ENCODE measurements around the gene CUL4A. TPM values are rescaled to one million over a fixed set of nuclear protein-coding genes. Genes with fewer than 3 reads are reported as not detected.

Gene CUL4A
- polyA plus RNA-seq, 1 donor from 2014 or later: 69.9 TPM

DNA sequence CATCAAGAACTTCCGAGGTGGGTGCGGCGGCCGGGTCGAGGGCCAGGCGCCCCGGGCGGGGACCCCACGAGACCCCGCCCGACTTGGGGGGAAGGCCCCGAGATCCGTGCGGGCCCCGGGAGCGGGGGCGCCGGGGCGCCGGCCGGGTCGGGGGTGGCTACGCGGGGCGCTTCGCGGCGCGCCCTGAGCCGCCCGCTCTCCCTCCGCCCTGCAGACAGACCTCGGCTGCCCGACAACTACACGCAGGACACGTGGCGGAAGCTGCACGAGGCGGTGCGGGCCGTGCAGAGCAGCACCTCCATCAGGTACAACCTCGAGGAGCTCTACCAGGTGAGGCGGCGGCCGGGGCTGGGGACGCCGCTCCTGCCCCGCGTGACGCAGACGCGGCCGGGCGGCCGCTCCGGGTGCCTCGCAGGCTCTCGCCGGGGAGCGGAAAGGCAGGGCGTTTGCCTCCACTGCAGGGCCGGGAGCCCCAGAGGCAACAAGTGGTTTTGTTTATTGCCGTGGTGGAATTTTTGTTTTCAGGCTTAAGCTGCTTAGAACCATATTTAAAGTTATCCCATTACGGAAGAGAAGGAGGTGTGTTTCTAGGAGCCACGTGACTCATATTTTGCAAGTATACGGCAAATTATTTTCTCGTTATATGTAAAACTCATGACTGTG lies 477 bp downstream of the CUL4A start:
- Histone ChIP-seq H3K27me3 (ENCODE audit: insufficient read depth, low read depth, low read length) (no peaks in the 10 kb centered on the region), H3K27ac (ENCODE audit: low read length) (peak overlapping the region; percentile 26), H3K79me2 (replicated peaks; ENCODE audit: insufficient read depth, low read length) (peaks cover 76% of the 10 kb centered on the region), H2AFZ (ENCODE audit: low read depth, low read length) (no peak overlapping the region), H3K9me3 (ENCODE audit: low read length) (no peaks in the 10 kb centered on the region), H4K20me1 (ENCODE audit: insufficient read depth) (no peaks in the 10 kb centered on the region), H3K4me2 (ENCODE audit: low read length) (peak overlapping the region; percentile 91), H3K4me3 (ENCODE audit: low read length) (peak overlapping the region; percentile 98), H3F3A (ENCODE audit: insufficient read depth, low read length, poor library complexity, severe bottlenecking) (no peaks in the 10 kb centered on the region), H3K9me2 (ENCODE audit: insufficient read depth, low read length) (no peaks in the 10 kb centered on the region), H3K9ac (ENCODE audit: low read length) (peak overlapping the region; percentile 98), H3K36me3 (ENCODE audit: insufficient read depth, low read length) (no peaks in the 10 kb centered on the region)
- TF ChIP-seq, protein P1, sequence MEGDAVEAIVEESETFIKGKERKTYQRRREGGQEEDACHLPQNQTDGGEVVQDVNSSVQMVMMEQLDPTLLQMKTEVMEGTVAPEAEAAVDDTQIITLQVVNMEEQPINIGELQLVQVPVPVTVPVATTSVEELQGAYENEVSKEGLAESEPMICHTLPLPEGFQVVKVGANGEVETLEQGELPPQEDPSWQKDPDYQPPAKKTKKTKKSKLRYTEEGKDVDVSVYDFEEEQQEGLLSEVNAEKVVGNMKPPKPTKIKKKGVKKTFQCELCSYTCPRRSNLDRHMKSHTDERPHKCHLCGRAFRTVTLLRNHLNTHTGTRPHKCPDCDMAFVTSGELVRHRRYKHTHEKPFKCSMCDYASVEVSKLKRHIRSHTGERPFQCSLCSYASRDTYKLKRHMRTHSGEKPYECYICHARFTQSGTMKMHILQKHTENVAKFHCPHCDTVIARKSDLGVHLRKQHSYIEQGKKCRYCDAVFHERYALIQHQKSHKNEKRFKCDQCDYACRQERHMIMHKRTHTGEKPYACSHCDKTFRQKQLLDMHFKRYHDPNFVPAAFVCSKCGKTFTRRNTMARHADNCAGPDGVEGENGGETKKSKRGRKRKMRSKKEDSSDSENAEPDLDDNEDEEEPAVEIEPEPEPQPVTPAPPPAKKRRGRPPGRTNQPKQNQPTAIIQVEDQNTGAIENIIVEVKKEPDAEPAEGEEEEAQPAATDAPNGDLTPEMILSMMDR (IDR thresholded peaks at IDR 0.05; ENCODE audit: poor library complexity, severe bottlenecking): peak; percentile 43
- peak; percentile 99 for TF ChIP-seq MXI1 (conservative IDR thresholded peaks at IDR 0.05; ENCODE audit: poor library complexity, severe bottlenecking)
- TF ChIP-seq POLR2AphosphoS5 (IDR thresholded peaks at IDR 0.05): peak; percentile 43
- TF ChIP-seq EP300 (conservative IDR thresholded peaks at IDR 0.05; ENCODE audit: poor library complexity, severe bottlenecking): peak; percentile 30
- no peak for TF ChIP-seq TAF1 (IDR thresholded peaks at IDR 0.05; ENCODE audit: low read depth)
- peak; percentile 42 for TF ChIP-seq SMC3 (conservative IDR thresholded peaks at IDR 0.05; ENCODE audit: poor library complexity)
- peak; percentile 26 for TF ChIP-seq RAD21 (conservative IDR thresholded peaks at IDR 0.05)
- TF ChIP-seq, protein P2, sequence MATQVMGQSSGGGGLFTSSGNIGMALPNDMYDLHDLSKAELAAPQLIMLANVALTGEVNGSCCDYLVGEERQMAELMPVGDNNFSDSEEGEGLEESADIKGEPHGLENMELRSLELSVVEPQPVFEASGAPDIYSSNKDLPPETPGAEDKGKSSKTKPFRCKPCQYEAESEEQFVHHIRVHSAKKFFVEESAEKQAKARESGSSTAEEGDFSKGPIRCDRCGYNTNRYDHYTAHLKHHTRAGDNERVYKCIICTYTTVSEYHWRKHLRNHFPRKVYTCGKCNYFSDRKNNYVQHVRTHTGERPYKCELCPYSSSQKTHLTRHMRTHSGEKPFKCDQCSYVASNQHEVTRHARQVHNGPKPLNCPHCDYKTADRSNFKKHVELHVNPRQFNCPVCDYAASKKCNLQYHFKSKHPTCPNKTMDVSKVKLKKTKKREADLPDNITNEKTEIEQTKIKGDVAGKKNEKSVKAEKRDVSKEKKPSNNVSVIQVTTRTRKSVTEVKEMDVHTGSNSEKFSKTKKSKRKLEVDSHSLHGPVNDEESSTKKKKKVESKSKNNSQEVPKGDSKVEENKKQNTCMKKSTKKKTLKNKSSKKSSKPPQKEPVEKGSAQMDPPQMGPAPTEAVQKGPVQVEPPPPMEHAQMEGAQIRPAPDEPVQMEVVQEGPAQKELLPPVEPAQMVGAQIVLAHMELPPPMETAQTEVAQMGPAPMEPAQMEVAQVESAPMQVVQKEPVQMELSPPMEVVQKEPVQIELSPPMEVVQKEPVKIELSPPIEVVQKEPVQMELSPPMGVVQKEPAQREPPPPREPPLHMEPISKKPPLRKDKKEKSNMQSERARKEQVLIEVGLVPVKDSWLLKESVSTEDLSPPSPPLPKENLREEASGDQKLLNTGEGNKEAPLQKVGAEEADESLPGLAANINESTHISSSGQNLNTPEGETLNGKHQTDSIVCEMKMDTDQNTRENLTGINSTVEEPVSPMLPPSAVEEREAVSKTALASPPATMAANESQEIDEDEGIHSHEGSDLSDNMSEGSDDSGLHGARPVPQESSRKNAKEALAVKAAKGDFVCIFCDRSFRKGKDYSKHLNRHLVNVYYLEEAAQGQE (IDR thresholded peaks at IDR 0.05; ENCODE audit: borderline replicate concordance): no peak
- TF ChIP-seq EZH2 (IDR thresholded peaks at IDR 0.05; ENCODE audit: borderline replicate concordance, insufficient read depth, low read length, poor library complexity, severe bottlenecking): no peak

DNA sequence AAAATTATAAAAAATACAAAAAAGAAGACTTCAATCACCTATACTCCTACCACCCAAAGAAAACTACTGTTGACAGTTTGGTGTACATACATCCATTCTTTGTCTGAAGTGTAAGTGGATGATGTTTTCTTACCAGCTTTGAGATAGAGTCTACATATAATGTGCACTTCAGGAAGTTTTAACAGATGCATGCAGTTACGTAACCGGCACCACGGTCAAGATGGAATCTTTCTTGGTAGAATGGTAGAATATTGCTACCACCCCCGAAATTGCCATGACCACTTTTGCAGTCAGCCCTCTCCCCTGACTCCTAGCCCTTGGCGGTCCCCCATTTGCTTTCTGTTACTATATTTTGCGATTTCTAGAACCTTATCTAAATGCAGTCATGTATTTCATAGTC lies 1.4 kb downstream of the CUL4A start:
- H2AFZ ChIP-seq (ENCODE audit: low read depth, low read length): no peak overlapping the region
- H3K9me3 ChIP-seq (ENCODE audit: low read length): no peaks in the 10 kb centered on the region
- H3F3A ChIP-seq (ENCODE audit: insufficient read depth, low read length, poor library complexity, severe bottlenecking): no peaks in the 10 kb centered on the region
- H3K36me3 ChIP-seq (ENCODE audit: insufficient read depth, low read length): no peaks in the 10 kb centered on the region
- no peaks in the 10 kb centered on the region for H3K9me2 ChIP-seq (ENCODE audit: insufficient read depth, low read length)
- peaks cover 67% of the 10 kb centered on the region for H3K79me2 ChIP-seq (replicated peaks; ENCODE audit: insufficient read depth, low read length)
- TF ChIP-seq, protein P2 (IDR thresholded peaks at IDR 0.05; ENCODE audit: borderline replicate concordance): no peak
- TF ChIP-seq POLR2AphosphoS5 (IDR thresholded peaks at IDR 0.05) (no peak), SMC3 (conservative IDR thresholded peaks at IDR 0.05; ENCODE audit: poor library complexity) (no peak), TAF1 (IDR thresholded peaks at IDR 0.05; ENCODE audit: low read depth) (no peak), EP300 (conservative IDR thresholded peaks at IDR 0.05; ENCODE audit: poor library complexity, severe bottlenecking) (no peak), EZH2 (IDR thresholded peaks at IDR 0.05; ENCODE audit: borderline replicate concordance, insufficient read depth, low read length, poor library complexity, severe bottlenecking) (no peak)
- H3K4me2 ChIP-seq (ENCODE audit: low read length): peak overlapping the region; percentile 91
- H3K27me3 ChIP-seq (ENCODE audit: insufficient read depth, low read depth, low read length): no peaks in the 10 kb centered on the region
- no peak overlapping the region for H3K27ac ChIP-seq (ENCODE audit: low read length)
- peak overlapping the region; percentile 98 for H3K4me3 ChIP-seq (ENCODE audit: low read length)
- no peak overlapping the region for H3K9ac ChIP-seq (ENCODE audit: low read length)
- H4K20me1 ChIP-seq (ENCODE audit: insufficient read depth): no peaks in the 10 kb centered on the region
